Fibroblast of gingiva (primary cell): ENCODE results near the gene AMDHD2.
"Not testable (repeated sequence)": the region's sequence is repeated elsewhere in the genome, so short reads cannot be mapped to it uniquely, and the experiment has no call there.

Experiments used
- DNase-seq: peaks from one replicate; pipeline ENCODE4 v3.0.0-alpha.2; 2011; ENCODE audit warnings: low read depth

The AMDHD2 gene

DNA sequence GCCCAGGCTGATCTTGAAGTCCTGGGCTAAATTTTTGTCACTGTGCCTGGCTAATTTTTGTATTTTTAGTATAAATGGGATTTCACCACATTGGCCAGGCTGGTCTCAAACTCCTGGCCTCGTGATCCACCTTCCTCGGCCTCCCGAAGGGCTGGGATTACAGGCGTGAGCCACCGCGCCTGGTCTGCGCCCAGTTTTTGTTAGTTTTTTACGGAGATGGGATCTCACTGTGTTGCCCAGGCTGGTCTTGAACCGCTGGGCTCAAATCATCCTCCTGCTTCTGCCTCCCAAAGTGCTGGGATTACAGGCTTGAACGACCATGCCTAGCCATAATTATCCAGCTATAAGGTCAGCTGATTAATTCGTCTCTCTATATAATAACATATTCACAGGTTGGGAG lies 13.7 kb downstream of the AMDHD2 start:
- no peak for DNase-seq

DNA sequence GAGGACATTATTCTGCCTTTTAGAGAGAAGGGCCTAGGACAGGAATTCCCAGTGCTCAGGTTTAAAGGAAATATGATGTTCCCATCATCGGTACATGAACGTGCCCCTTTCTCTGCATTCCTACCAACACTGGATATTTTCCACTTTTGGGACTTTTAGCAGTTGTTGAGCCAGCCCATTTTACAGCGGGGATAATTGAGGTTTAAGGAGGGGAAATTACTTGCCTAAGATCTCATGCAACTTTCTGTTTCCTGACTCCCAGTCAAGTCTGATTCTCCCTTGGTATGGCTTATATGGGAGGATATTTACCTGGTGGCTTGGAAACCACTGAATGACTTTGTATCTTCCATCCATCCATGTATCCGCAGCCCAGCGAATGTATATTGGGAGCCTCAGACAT lies 14.2 kb downstream of the AMDHD2 start:
- DNase-seq = not testable (repeated sequence)

DNA sequence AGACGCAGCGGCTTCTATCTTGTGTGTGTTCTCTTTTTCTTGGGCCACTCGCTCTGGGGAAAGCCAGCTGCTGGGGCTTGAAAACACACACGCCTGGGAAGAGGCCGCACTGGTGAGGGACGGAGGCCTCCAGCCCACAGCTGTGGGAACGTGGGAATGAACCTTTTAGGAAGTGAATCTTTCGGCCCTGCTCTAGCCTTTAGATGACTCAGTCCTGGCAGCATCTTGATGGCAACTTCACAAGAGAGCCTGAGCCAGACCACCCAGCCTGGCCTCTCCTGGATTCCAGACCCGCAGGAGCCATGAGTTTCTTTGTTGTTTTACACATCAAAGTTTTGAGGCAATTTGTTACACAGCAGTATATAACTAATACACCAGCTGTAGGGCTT lies 15.4 kb downstream of the AMDHD2 start:
- peak; percentile 41 for DNase-seq

DNA sequence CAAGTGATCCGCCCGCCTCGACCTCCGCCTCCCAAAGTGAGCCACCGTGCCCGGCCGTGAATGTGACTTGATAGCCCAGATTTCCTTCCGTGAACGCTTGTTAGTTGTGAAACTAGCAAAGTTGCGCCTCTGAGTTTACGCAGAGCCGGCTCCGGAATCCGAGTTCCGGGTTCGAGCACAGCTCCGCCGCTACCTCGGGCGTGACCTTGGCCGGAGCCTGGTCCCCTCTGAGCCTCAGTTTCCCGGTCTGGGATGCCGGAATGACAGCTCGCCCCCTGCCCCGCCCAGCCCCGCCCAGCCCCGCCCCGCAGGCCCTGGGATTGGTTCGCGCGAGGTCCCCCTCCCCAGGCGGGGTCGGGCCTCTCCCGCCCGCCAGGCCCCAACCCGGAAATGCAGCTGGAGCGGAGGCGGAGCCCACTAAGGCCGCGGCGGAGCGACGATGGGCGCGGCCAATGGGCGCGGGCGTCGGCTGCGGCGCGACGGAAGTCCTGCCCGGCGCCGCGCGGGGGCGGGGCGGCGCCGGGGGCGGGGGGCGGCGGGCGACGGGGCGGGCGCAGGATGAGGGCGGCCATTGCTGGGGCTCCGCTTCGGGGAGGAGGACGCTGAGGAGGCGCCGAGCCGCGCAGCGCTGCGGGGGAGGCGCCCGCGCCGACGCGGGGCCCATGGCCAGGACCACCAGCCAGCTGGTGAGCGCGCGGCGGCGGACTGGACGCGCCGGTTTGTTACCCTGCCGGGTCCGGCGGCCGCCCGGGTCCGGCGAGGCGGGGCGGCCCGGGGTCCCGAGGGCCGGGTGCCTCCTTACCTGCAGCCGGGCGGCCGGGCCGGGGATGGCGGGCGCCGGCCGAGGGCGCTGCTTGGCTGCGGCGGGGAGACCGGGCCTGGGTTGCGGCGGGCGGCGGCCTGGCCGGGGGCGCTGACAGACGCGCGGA lies 17.5 kb downstream of the AMDHD2 start, which contains the start of gene PDPK1:
Gene PDPK1, plus strand, starts transcription at position 571 of the 929 bp plus-strand sequence. Its CDS starts 92 bp downstream, at position 663.
- peak; percentile 95 for DNase-seq

- DNase-seq = not testable (repeated sequence)
Measured at GRCh38 chr16:2539192-2539844, 19.1 kb downstream of the AMDHD2 start.

DNA sequence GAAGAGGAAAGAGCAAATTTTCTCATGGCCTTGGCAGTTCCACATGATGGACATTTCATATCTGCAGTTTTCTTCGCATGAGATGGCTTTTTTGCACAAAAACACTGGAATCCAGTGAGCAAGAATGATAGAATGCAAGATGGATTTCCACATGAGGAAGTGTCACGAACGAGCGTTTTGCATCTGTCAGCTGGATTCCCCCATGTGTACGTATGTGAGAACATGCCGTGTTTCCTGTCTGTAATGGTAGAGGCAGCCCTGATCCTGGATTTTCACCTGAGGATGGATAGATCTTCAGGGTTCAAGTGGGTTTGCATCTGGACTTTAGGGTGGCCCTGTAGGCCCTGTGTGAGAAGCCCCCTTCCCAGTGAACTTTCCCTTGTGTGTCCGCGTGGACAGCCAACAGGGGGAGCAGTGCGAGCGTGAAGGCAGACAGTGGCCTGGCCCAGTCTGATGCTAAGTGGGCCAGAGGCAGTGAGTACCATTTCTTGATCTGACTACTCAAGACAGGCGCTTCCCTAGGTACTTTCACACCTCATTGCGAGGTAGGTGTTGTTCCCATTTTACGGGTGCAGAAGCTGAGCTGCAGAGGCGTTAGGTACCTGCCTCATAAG lies 19.8 kb downstream of the AMDHD2 start:
- not testable (repeated sequence) for DNase-seq

- DNase-seq = not testable (repeated sequence)
Measured at GRCh38 chr16:2540912-2541311, 20.7 kb downstream of the AMDHD2 start.

- not testable (repeated sequence) for DNase-seq
Measured at GRCh38 chr16:2541409-2541808, 21.2 kb downstream of the AMDHD2 start.

- not testable (repeated sequence) for DNase-seq
Measured at GRCh38 chr16:2543771-2544170, 23.6 kb downstream of the AMDHD2 start.

GRCh38 chr16:2550283-2550878 lies 30.2 kb downstream of the AMDHD2 start:
- not testable (repeated sequence) for DNase-seq

GRCh38 chr16:2551420-2551889 lies 31.3 kb downstream of the AMDHD2 start:
- DNase-seq = not testable (repeated sequence)

DNA sequence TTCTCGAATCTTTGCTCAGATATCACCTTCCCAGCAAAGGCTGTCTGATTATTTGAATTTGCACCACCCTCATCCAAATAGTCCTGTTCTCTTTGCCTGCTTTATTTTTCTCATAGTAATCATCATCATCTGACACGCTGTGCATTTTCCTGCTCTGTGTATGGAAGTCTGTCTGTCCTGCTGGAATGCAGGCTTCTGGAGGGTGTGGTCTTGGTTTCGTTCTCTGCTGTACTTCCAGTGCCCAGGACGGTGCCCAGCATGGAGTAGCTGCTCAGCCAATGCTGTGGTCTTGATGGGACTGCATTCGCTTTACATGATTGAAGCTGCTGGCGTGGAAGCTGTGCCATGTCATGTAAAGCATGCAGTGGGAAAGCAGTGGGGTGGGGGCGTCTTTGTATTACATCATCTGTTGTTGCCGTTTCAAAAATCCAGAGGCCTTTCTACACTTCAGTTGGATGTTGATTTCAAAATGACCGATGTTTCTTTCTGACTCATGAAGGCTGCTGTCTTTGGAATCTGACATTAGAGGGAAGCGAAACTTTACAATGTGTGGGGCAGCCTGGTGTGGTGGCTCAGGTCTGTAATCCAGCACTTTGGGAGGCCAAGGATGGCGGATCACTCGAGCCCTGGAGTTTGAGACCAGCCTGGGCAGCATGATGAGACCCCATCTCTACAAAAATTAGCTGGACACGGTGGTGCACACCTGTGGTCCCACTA lies 34.7 kb downstream of the AMDHD2 start:
- not testable (repeated sequence) for DNase-seq

GRCh38 chr16:2557150-2557549 lies 37.0 kb downstream of the AMDHD2 start:
- DNase-seq = not testable (repeated sequence)

GRCh38 chr16:2560131-2560797 lies 40.1 kb downstream of the AMDHD2 start:
- not testable (repeated sequence) for DNase-seq

DNA sequence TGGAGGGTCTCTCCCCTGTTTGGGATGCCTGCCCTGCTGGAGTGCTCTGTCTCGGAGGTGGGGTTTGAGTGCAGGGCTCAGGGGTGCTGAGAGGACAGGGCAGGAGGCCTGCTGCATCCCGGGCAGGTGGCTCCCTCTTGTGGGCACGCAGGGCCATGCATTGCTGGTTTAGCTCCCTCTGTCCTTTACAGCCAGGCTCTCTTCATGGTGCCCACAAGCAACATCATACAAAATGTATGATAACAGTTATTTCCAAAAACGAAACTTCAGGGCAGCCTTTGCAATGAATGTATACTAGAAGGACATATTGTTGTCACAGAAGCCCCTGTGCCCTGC lies 40.6 kb downstream of the AMDHD2 start:
- DNase-seq = not testable (repeated sequence)

DNA sequence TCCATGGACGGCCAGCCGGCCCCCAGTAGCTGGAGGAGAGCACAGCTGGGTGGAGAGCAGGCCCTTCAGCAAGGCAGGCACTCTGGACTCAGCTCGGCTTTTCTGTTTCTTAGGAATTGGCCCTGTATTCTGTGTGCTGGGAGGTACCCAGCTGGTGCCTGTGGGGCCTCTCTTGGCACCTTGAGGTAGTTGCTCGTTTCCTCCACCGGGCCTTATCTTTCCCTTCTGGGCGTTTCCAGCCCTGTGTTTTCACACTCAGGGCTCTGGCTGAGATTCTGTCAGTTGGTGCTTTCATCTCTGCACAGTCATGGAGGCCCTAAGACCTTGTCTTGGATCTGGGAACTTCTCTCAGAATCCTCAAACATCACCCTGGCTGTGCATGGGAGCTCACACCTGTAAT lies 47.3 kb downstream of the AMDHD2 start:
- not testable (repeated sequence) for DNase-seq

DNA sequence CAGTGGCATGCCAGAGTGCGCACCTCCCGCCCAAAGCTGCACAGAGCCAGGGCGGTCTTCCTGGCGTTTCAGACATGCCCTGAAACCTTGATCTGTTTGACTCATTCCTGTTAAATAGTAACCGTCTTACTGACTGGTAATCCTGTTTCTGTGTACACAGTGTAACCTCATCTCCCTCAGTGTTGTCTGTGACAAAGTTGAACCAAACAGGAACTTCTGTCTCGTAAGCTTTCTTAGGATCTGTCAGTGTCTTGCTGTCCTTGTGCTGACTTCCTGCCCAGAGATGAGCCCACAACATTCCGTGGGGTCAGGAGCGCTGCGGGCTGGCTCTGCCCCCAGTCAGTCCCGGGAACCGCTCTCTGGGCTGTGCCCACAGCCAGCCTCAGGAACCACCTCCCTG lies 48.4 kb downstream of the AMDHD2 start:
- not testable (repeated sequence) for DNase-seq

DNA sequence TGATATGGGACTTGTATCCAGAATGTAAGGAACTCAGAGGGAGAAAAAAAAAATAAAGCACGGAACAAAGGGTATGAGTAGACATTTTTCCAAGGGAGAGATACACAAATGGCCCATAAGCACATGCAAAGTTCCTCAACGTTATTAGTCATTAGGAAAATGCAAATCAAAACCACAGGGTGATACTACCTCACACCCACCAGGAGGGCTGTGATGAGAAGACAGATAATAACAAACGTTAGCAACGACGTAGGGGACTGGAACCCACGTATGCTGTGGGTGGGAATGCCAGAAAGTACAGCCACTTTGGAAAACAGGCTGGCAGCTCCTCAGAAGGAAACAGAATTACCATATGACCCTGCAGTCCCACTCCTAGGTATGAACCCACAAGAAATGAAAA lies 52.5 kb downstream of the AMDHD2 start:
- not testable (repeated sequence) for DNase-seq

GRCh38 chr16:2575839-2576238 lies 55.7 kb downstream of the AMDHD2 start:
- not testable (repeated sequence) for DNase-seq

- DNase-seq = not testable (repeated sequence)
Measured at GRCh38 chr16:2577044-2577443, 56.9 kb downstream of the AMDHD2 start.

DNA sequence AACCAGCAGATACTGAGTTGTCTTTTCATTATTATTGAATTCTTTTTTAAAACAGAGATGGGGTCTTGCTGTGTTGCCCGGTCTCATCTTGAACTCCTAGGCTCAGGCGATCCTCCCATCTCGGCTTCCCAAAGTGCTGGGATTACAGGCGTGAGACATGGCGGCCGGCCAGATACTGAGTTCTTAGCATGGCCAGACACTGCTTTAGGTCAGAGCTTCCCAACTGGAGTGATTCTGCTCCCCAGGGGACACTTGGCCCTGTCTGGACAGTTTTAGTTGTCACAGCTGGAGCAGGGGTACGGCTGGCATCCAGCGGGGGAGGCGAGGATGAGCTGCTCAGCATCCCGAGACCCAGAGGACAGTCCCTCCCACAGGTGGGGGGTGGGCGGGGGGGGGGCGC lies 58.7 kb downstream of the AMDHD2 start:
- DNase-seq = not testable (repeated sequence)
